ENCODE results near the gene EOGT.

DNA sequence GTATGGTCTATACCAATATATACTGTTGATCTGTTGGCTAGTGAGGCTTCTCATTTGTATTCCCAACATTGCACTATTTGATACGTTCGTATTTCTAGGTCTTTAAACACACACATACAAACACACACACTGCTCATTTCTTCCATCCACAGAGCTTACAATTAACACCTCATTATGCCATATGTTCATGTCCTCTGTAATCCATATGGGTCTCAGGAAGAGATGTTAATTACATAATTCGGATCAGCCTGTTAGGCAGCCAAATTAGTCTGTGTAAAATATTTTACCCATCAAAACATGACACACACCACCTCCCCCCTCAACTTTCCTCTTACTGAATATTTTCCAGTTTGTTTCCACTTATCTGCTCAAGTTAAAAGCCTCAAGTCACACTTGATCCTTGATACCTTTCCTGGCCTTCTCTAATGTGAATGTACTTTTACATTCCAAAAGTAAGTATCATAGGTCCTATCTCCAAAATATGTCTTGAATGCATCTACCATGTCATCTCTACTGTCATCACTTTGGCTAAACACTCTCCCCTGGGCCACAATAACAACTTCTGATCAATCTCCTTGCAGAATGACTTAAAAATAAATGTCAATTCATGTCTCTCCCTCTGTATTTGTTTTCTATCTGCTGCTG is 28.2 kb downstream of the EOGT start:
- TF ChIP-seq, protein P1, sequence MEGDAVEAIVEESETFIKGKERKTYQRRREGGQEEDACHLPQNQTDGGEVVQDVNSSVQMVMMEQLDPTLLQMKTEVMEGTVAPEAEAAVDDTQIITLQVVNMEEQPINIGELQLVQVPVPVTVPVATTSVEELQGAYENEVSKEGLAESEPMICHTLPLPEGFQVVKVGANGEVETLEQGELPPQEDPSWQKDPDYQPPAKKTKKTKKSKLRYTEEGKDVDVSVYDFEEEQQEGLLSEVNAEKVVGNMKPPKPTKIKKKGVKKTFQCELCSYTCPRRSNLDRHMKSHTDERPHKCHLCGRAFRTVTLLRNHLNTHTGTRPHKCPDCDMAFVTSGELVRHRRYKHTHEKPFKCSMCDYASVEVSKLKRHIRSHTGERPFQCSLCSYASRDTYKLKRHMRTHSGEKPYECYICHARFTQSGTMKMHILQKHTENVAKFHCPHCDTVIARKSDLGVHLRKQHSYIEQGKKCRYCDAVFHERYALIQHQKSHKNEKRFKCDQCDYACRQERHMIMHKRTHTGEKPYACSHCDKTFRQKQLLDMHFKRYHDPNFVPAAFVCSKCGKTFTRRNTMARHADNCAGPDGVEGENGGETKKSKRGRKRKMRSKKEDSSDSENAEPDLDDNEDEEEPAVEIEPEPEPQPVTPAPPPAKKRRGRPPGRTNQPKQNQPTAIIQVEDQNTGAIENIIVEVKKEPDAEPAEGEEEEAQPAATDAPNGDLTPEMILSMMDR (IDR thresholded peaks at IDR 0.05) = no peak
- TF ChIP-seq POLR2A (IDR thresholded peaks at IDR 0.05) = no peak

Measured in Peyer's patch (tissue), 4 donors.